Astrocyte (in vitro differentiated cells and primary cell): ENCODE data around the gene PPFIBP1.

Experiments
- CTCF ChIP-seq: IDR thresholded peaks from 2 replicates; pipeline ENCODE4 v1.5.1; 2011; ENCODE audit warnings: low read depth, mild to moderate bottlenecking, inconsistent platforms, low read length, moderate library complexity; ENCODE audit not compliant: insufficient read depth
- EZH2 ChIP-seq: IDR thresholded peaks from 2 replicates; pipeline ENCODE4 v1.6.1; 2012; ENCODE audit warnings: mild to moderate bottlenecking, low read length, inconsistent platforms; ENCODE audit not compliant: insufficient read depth

- no peak for TF ChIP-seq CTCF
- no peak for TF ChIP-seq EZH2
These were observed 162.1 kb downstream of the PPFIBP1 start for GRCh38 chr12:27686147-27686546.
